HG03378 (cell line): Measurements from ENCODE around the gene BRI3.

ENCODE experiments used
- ATAC-seq: cut with Tn5 transposase; IDR thresholded peaks from one replicate; pipeline ENCODE4 v1.9.1; 2021; ENCODE audit warnings: mild to moderate bottlenecking, moderate library complexity; ENCODE audit not compliant: unreplicated experiment

BRI3 gene

GRCh38 chr7:98280791-98281756 lies at the start of gene BRI3:
Gene BRI3 (plus strand): TSS chr7:98281686. CDS start chr7:98281796, 110 bp downstream.
- peak; percentile 75 for ATAC-seq

- ATAC-seq: no peak
Measured at GRCh38 chr7:98232263-98232585, 49.3 kb upstream of the BRI3 start.

GRCh38 chr7:98232799-98233198 lies 48.7 kb upstream of the BRI3 start:
- no peak for ATAC-seq

GRCh38 chr7:98233219-98234070 lies 48.0 kb upstream of the BRI3 start:
- no peak for ATAC-seq

- no peak for ATAC-seq
Measured at GRCh38 chr7:98234429-98235147, 46.9 kb upstream of the BRI3 start.

GRCh38 chr7:98235901-98236300 lies 45.6 kb upstream of the BRI3 start:
- no peak for ATAC-seq

GRCh38 chr7:98236355-98237185 lies 44.9 kb upstream of the BRI3 start:
- no peak for ATAC-seq

GRCh38 chr7:98238076-98238475 lies 43.4 kb upstream of the BRI3 start:
- no peak for ATAC-seq

- ATAC-seq: no peak
Measured at GRCh38 chr7:98238976-98239375, 42.5 kb upstream of the BRI3 start.

GRCh38 chr7:98240961-98241673 lies 40.4 kb upstream of the BRI3 start:
- no peak for ATAC-seq

- ATAC-seq: no peak
Measured at GRCh38 chr7:98241674-98242241, 39.7 kb upstream of the BRI3 start.

- no peak for ATAC-seq
Measured at GRCh38 chr7:98242342-98242741, 39.1 kb upstream of the BRI3 start.

GRCh38 chr7:98242934-98243333 lies 38.6 kb upstream of the BRI3 start:
- ATAC-seq: no peak

- no peak for ATAC-seq
Measured at GRCh38 chr7:98244871-98245270, 36.6 kb upstream of the BRI3 start.

- no peak for ATAC-seq
Measured at GRCh38 chr7:98248156-98248555, 33.3 kb upstream of the BRI3 start.

GRCh38 chr7:98249106-98249505 lies 32.4 kb upstream of the BRI3 start:
- no peak for ATAC-seq

- no peak for ATAC-seq
Measured at GRCh38 chr7:98250789-98251188, 30.7 kb upstream of the BRI3 start.

GRCh38 chr7:98251231-98251600 lies 30.3 kb upstream of the BRI3 start:
- ATAC-seq: peak; percentile 22
